Spleen (tissue), 11 donors: ENCODE measurements around the gene HSD17B1. TPM values are rescaled to one million over a fixed set of nuclear protein-coding genes. Genes with fewer than 3 reads are reported as not detected.
"Not testable (repeated sequence)": the region's sequence is repeated elsewhere in the genome, so short reads cannot be mapped to it uniquely, and the experiment has no call there.

ENCODE experiments used
- DNase-seq: peaks from one replicate; pipeline ENCODE4 v3.0.0-alpha.2; 2020
- H3K27ac ChIP-seq, 8 donors: fragments of 200-600 bp; sonication (generic) in 7 of 8; 1 replicate in 4 of 8; 2 replicates in 4 of 8; pipeline versions ENCODE4 v1.5.0 to v1.8.0; 2016 to 2021; ENCODE audit warnings: inconsistent platforms in 4 of 8, mild to moderate bottlenecking in 4 of 8, moderate library complexity in 1 of 8
- H3K27me3 ChIP-seq, 7 donors: fragments of 200-600 bp; sonication (generic) in 6 of 7; replicated peaks in 1 of 7; 1 replicate in 4 of 7; 2 replicates in 3 of 7; pipeline versions ENCODE4 v1.5.0 to v1.8.0; 2016 to 2021; ENCODE audit warnings: inconsistent platforms in 3 of 7, mild to moderate bottlenecking in 1 of 7
- H3K36me3 ChIP-seq, 6 donors: fragments of 200-600 bp; sonication (generic) in 5 of 6; 1 replicate in 4 of 6; 2 replicates in 2 of 6; pipeline versions ENCODE4 v1.5.0 to v1.8.0; 2016 to 2021; ENCODE audit warnings: inconsistent platforms in 2 of 6
- H3K4me1 ChIP-seq, 6 donors: fragments of 200-600 bp; sonication (generic) in 5 of 6; 1 replicate in 3 of 6; 2 replicates in 3 of 6; pipeline versions ENCODE4 v1.5.0 to v1.8.0; 2016 to 2021; ENCODE audit warnings: inconsistent platforms in 3 of 6
- H3K4me3 ChIP-seq, 8 donors: fragments of 200-600 bp; sonication (generic) in 7 of 8; 1 replicate in 4 of 8; 2 replicates in 4 of 8; pipeline versions ENCODE4 v1.5.0 to v1.8.0; 2016 to 2021; ENCODE audit warnings: inconsistent platforms in 4 of 8, mild to moderate bottlenecking in 4 of 8, moderate library complexity in 2 of 8
- H3K9me3 ChIP-seq, 8 donors: fragments of 200-600 bp; sonication (generic) in 7 of 8; 1 replicate in 4 of 8; 2 replicates in 4 of 8; pipeline versions ENCODE4 v1.5.0 to v1.8.0; 2016 to 2021; ENCODE audit warnings: inconsistent platforms in 4 of 8
- POLR2A ChIP-seq, 3 donors: fragments of 450-650 bp; IDR thresholded peaks; one replicate each; pipeline ENCODE4 v1.5.1; 2017; ENCODE audit warnings: antibody characterized with exemption in 3 of 3, mild to moderate bottlenecking in 1 of 3
- POLR2AphosphoS5 ChIP-seq, 3 donors: sonication (generic); formaldehyde crosslinking; IDR thresholded peaks; one replicate each; pipeline ENCODE4 v1.5.1; 2017; ENCODE audit warnings: antibody characterized with exemption in 3 of 3
- WGBS, 5 donors: extraction: QIAGEN DNeasy Blood & Tissue Kit in 3 of 5; methylation state at CpG; one replicate each; pipeline versions ENCODE4 v1.1.5 to v1.1.7; 2013 to 2018; 5-methylcytosine and 5-hydroxymethylcytosine counted together
- intact Hi-C: fragments of 100-400 bp; cut with DNase I; formaldehyde crosslinking; loops from one replicate; pipeline ENCODE4 v1.15.0; 2023; ENCODE audit warnings: low total_unique reads
- polyA plus RNA-seq, 3 donors: library from polyadenylated mRNA; stranded (reverse); fragments of 200-250 nt; gene quantifications; one replicate each; pipeline ENCODE4 v1.2.1, GENCODE V29; 2013
- total RNA-seq, 7 donors: library from RNA; depleted of rRNA in 3 of 7; stranded (reverse); fragments of >200 nt in 3 of 7; fragmentation: NEBNext Ultra II Directional in 4 of 7; extraction: Animal tissue kit (Norgen Biotek cat#: 25700) in 4 of 7; gene quantifications; one replicate each; pipeline versions ENCODE4 v1.1.0 to v1.2.1, GENCODE V29; 2016 to 2021
- TF ChIP-seq, protein P1 (sequence below), 11 experiments: fragments of 200-600 bp in 7 of 11; fragments of 450-650 bp in 4 of 11; sonication (generic) in 4 of 11; IDR thresholded peaks in 8 of 11; conservative IDR thresholded peaks in 3 of 11; 1 replicate in 7 of 11; 2 replicates in 4 of 11; pipeline versions ENCODE4 v1.4.0 to v1.8.0; 2016 to 2021; ENCODE audit warnings: antibody characterized with exemption in 11 of 11, inconsistent platforms in 4 of 11, mild to moderate bottlenecking in 1 of 11
- donor health status: healthy with polysubstance abuse.
- donor health status: DM: no; HTN: no; CAD: no; lungs with moderate emphysema.
- donor health status: DM: no; HTN: no; CAD: no.
- donor health status: Bipolar disorder and iron deficiency.
- donor health status: healthy.
- donor health status: DM: no; HTN: no; CAD: no.
- donor health status: DM: yes; HTN: yes; CAD: no.

Gene HSD17B1
- total and polyA plus RNA-seq, 10 donors: 0.54 to 5.5 (median 1.3) TPM

DNA sequence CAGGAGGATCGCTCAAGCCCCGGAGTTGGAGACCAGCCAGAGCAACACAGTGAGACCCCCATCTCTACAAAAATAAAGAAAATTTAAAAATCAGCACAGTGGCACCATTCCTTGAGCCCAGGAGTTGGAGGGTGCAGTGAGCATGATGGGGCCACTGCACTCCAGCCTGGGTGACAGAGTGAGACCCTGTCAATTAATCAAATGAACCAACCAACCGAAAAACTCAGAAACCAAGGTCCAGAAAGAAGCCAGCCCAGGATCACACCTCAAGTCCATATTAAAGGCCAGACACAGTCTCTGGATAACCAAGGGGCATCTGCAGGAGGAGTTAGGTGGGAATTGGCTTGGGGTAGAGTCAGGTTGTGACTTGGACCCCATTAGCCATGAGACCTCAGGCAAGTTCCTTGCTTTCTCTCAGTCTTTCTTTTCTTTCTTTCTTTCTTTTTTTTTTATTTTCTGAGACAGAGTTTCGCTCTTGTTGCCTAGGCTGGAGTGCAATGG is 2.4 kb downstream of the HSD17B1 start:
- Histone ChIP-seq H3K36me3 (peaks cover 0 to 12% (median 0%) of the 10 kb centered on the region in 6 donors), H3K4me3 (peak overlapping the region; percentile 60 to 94 (median 72)), H3K27me3 (no peaks in the 10 kb centered on the region), H3K27ac (peak overlapping the region; percentile 87 to 98 (median 91)), H3K4me1 (peaks cover 7 to 47% (median 31%) of the 10 kb centered on the region in 6 donors), H3K9me3 (no peaks in the 10 kb centered on the region)
- intact Hi-C loops: no loop called here
- TF ChIP-seq POLR2AphosphoS5 (IDR thresholded peaks at IDR 0.05) (no peak), POLR2A (IDR thresholded peaks at IDR 0.05) (no peak)
- TF ChIP-seq, protein P1, sequence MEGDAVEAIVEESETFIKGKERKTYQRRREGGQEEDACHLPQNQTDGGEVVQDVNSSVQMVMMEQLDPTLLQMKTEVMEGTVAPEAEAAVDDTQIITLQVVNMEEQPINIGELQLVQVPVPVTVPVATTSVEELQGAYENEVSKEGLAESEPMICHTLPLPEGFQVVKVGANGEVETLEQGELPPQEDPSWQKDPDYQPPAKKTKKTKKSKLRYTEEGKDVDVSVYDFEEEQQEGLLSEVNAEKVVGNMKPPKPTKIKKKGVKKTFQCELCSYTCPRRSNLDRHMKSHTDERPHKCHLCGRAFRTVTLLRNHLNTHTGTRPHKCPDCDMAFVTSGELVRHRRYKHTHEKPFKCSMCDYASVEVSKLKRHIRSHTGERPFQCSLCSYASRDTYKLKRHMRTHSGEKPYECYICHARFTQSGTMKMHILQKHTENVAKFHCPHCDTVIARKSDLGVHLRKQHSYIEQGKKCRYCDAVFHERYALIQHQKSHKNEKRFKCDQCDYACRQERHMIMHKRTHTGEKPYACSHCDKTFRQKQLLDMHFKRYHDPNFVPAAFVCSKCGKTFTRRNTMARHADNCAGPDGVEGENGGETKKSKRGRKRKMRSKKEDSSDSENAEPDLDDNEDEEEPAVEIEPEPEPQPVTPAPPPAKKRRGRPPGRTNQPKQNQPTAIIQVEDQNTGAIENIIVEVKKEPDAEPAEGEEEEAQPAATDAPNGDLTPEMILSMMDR (IDR thresholded peaks at IDR 0.05 in 8 of 11, conservative IDR thresholded peaks at IDR 0.05 in 3 of 11): no peak
- no peak for DNase-seq
- 22 to 27% (median 24%) methylated on average over 4 of the region's 4 CpGs for WGBS, 5 donors

DNA sequence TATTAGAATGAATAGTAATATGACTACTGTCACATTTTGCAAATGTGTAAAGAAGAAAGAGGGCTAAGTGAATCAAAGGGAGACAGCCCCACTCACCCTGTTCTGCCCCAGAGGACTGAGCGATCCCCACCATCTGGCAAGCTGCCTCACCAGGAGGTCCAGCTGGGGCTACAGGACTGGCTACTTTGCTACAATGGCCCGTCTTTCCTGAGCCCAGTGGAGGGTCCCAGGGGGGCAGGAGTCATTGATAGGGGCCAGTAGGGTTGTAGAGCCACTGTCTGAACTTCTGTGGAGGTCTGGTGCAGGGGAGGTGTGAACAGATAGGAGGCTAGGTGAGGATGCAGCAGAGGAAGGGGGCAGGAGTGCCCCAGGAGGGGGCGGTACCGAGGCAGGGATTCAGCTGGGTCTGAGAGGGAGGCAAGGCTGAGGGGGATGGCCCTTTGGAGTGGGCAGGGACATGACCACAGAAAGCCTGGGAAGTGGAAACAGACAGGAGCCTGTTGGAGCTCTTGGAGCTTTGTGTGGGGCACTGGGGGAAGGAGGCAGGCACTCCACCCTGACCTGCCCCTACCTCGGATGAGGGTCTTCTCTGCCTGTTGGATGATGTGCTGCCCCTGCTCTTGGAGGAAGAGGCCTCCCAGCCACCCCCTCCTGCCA is 3.4 kb downstream of the HSD17B1 start:
- intact Hi-C loops, H3K9me3 ChIP-seq, H3K27me3 ChIP-seq, DNase-seq: not testable (repeated sequence)
- peak overlapping the region in 1 of 8 donors; percentile 94 for H3K4me3 ChIP-seq
- 56 to 94% (median 71%) methylated on average over 4 to 5 of the region's 5 CpGs for WGBS, 5 donors
- H3K27ac ChIP-seq: peak overlapping the region in 1 of 8 donors; percentile 98
- H3K36me3 ChIP-seq: peaks cover 0 to 12% (median 0%) of the 10 kb centered on the region in 6 donors
- peaks cover 7 to 53% (median 31%) of the 10 kb centered on the region in 6 donors for H3K4me1 ChIP-seq

DNA sequence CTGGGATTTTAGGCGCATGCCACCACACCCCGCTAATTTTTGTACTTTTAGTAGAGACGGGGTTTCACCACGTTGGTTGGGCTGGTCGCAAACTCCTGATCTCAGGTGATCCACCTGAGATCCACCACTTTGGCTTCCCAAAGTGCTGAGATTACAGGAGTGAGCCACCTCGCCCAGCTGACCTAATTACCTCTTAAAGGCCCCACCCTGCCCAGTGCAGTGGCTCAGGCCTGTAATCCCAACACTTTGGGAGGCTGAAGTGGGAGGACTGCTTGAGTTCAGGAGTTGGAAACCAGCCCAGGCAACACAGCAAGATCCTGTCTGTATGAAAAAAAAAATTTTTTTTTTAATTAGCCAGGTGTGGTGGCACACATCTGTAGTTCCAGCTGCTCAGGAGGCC is 6.4 kb downstream of the HSD17B1 start:
- H3K27me3 ChIP-seq: no peaks in the 10 kb centered on the region
- H3K36me3 ChIP-seq: peaks cover 0 to 9% (median 0%) of the 10 kb centered on the region in 6 donors
- WGBS, 5 donors: 84 to 92% (median 88%) methylated on average over 6 of the region's 6 CpGs
- intact Hi-C loops: no loop called here
- DNase-seq: no peak
- no peaks in the 10 kb centered on the region for H3K9me3 ChIP-seq
- H3K4me3 ChIP-seq: no peak overlapping the region
- TF ChIP-seq POLR2AphosphoS5 (IDR thresholded peaks at IDR 0.05) (no peak), POLR2A (IDR thresholded peaks at IDR 0.05) (no peak)
- no peak overlapping the region for H3K27ac ChIP-seq
- H3K4me1 ChIP-seq: peaks cover 28 to 63% (median 37%) of the 10 kb centered on the region in 6 donors

GRCh38 chr17:42560246-42560645 is 7.5 kb downstream of the HSD17B1 start:
- no peak for DNase-seq
- no peak overlapping the region for H3K27ac ChIP-seq
- intact Hi-C loops: no loop called here
- H3K36me3 ChIP-seq: peaks cover 0 to 21% (median 11%) of the 10 kb centered on the region in 6 donors
- peaks cover 26 to 65% (median 37%) of the 10 kb centered on the region in 6 donors for H3K4me1 ChIP-seq
- TF ChIP-seq POLR2A (IDR thresholded peaks at IDR 0.05) (no peak), POLR2AphosphoS5 (IDR thresholded peaks at IDR 0.05) (no peak)
- TF ChIP-seq, protein P1 (IDR thresholded peaks at IDR 0.05 in 8 of 11, conservative IDR thresholded peaks at IDR 0.05 in 3 of 11): no peak
- H3K4me3 ChIP-seq: no peak overlapping the region
- no peaks in the 10 kb centered on the region for H3K9me3 ChIP-seq
- H3K27me3 ChIP-seq: no peaks in the 10 kb centered on the region
- WGBS, 5 donors: 87 to 95% (median 94%) methylated on average over 3 of the region's 3 CpGs

DNA sequence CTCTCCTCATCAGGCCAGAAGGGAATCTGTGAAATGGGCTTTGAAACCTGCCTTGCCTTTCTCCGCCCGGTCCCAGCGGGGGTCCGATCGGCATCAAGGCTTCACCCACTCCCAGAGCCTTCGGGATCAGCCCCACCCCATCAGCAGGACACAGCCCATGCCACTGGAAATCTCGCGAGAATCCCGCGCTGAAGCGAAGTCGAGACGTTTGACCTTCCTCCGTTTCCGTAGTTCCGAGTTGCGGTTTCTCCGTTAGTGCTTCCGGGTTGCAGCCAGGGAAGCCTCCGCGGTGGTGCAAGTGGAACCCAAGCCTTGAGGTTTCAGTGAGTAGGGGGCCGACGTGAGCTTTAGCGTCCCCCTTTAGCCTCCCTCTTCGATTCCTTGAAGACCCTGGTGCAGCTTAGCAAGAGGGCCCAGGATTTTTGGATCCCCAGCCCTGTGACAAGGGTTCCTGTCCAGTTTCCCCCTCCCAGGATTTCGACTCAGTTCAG is 9.2 kb downstream of the HSD17B1 start, which contains the start of gene COASY:
Gene COASY (plus strand): TSS at position 252 of the 491 bp plus-strand sequence. CDS start 475 bp downstream, outside the sequence.
- Histone ChIP-seq H3K27me3 (no peaks in the 10 kb centered on the region), H3K9me3 (no peaks in the 10 kb centered on the region), H3K4me1 (peaks cover 29 to 69% (median 44%) of the 10 kb centered on the region in 6 donors), H3K27ac (peak within 1 kb of the TSS; percentile 9 to 98 (median 86)), H3K4me3 (peak within 1 kb of the TSS; percentile 83 to 99 (median 90)), H3K36me3 (peaks cover 0 to 34% (median 20%) of the 10 kb centered on the region in 6 donors)
- intact Hi-C loops: no loop called here
- peak; percentile 95 for DNase-seq
- WGBS, 5 donors: 0 to 2% (median 1%) methylated on average over 24 to 26 of the region's 26 CpGs
- TF ChIP-seq POLR2AphosphoS5 (IDR thresholded peaks at IDR 0.05): peak; percentile 86 to 96 (median 92)
- TF ChIP-seq POLR2A (IDR thresholded peaks at IDR 0.05): no peak
- TF ChIP-seq, protein P1 (IDR thresholded peaks at IDR 0.05 in 8 of 11, conservative IDR thresholded peaks at IDR 0.05 in 3 of 11): peak in 2 of 11 experiments; percentile 39
